AG04450 (cell line): ENCODE data around the gene DENND1B. TPM values are rescaled to one million over a fixed set of nuclear protein-coding genes. Genes with fewer than 3 reads are reported as not detected.
A peak's percentile ranks its signal among the peaks of the same experiment; 100 is the strongest.

ENCODE experiments used
- CTCF ChIA-PET: fragments of 300-600, 350-600 bp; formaldehyde crosslinking; extraction: SDS; loops from one replicate; lab custom pipeline; 2022; ENCODE audit warnings: antibody characterized with exemption, inconsistent platforms; lab: Charles Lee
- POLR2A ChIA-PET: fragments of 350-600 bp; formaldehyde crosslinking; extraction: SDS; loops from one replicate; lab custom pipeline; 2021; ENCODE audit warnings: antibody characterized with exemption, inconsistent platforms; lab: Yijun Ruan, JAX
- DNase-seq: peaks from one replicate; pipeline ENCODE4 v3.0.0-alpha.2; 2011; ENCODE audit warnings: low read depth, low spot score
- H3K27ac ChIP-seq: one replicate; pipeline ENCODE4 v1.5.1; 2012; ENCODE audit warnings: low read depth, low read length, control low read depth
- H3K27me3 ChIP-seq: one replicate; pipeline ENCODE4 v1.6.0; 2012; ENCODE audit warnings: low read length; ENCODE audit not compliant: control insufficient read depth, insufficient read depth
- H3K4me3 ChIP-seq: 2 replicates; pipeline ENCODE4 v1.5.1; 2011; ENCODE audit warnings: mild to moderate bottlenecking, low read depth, low read length, control low read depth
- H3K9me3 ChIP-seq: 2 replicates; pipeline ENCODE4 v1.5.1; 2012; ENCODE audit warnings: low read length; ENCODE audit not compliant: control insufficient read depth, insufficient read depth
- polyA plus RNA-seq: library from polyadenylated mRNA; depleted of rRNA; stranded (reverse); fragments of >200 nt; gene quantifications from 2 replicates; pipeline ENCODE4 v1.2.3, GENCODE V29; 2011
- TF ChIP-seq, protein P1 (sequence below): IDR thresholded peaks from 2 replicates; pipeline ENCODE4 v1.5.1; 2011; ENCODE audit warnings: low read depth, low read length, control low read depth, inconsistent platforms

Gene DENND1B
- polyA plus RNA-seq, 1 experiment: 17.7 TPM

DNA sequence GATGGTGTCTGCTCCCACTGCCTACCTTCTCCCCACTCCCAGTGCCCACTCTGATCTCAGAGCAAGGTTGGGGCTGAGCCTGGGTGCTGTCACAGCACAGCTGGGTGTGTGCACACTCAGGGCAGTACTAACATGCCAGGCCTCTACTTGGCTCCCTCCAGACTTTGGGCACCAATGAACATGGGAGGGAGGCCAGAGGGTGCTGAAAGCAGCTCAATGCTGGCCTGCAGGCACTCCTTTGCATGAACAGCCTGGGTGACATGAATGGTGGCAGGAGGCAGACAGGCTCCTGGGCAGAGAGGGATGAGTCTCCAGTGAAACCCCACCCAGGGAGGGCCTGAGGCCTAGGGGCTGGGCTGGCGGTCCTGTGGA, 25.8 kb upstream of the DENND1B start:
- CTCF ChIA-PET: no interaction called here
- TF ChIP-seq, protein P1, sequence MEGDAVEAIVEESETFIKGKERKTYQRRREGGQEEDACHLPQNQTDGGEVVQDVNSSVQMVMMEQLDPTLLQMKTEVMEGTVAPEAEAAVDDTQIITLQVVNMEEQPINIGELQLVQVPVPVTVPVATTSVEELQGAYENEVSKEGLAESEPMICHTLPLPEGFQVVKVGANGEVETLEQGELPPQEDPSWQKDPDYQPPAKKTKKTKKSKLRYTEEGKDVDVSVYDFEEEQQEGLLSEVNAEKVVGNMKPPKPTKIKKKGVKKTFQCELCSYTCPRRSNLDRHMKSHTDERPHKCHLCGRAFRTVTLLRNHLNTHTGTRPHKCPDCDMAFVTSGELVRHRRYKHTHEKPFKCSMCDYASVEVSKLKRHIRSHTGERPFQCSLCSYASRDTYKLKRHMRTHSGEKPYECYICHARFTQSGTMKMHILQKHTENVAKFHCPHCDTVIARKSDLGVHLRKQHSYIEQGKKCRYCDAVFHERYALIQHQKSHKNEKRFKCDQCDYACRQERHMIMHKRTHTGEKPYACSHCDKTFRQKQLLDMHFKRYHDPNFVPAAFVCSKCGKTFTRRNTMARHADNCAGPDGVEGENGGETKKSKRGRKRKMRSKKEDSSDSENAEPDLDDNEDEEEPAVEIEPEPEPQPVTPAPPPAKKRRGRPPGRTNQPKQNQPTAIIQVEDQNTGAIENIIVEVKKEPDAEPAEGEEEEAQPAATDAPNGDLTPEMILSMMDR: no peak
- no peak for DNase-seq

DNA sequence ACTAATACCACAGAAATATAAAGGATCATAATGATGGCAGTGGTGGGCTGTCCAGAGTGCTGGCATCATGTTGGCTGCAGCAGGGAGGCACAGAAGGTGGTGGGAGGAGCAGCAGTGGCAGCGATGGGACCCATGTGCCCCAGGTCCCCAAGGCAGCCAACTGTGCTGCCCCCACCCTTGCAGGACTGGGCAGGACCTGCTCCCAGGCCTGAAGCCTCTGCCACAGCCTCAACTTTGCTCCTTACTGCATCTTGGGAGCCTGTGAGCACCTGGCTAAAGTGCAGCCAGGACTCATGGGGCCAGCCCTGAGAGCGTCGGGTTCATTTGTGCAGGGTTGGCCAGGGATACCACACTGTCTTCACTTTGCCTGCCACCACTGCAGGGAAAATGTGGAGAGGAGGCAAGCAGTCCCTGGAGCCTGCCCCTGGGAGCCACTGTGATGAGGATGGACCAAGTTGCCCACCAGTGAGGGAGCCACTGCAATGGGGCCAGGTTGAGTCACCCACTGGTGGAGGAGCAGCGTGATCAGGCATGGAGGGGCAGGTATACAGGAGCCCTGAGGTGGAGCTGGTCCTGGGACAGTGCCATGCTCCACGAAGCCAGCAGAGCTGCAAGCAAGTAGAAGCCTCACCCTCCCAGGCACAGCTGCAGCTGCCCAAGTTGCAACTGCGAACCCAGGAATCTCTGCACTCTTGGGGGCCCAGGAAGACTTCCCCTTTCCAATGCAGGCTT, 25.3 kb upstream of the DENND1B start:
- peaks cover 20% of the 10 kb centered on the region for H3K9me3 ChIP-seq
- ChIA-PET CTCF (no interaction called here), POLR2A (no interaction called here)
- no peaks in the 10 kb centered on the region for H3K27me3 ChIP-seq
- H3K27ac ChIP-seq: no peak overlapping the region
- no peak overlapping the region for H3K4me3 ChIP-seq
- no peak for DNase-seq
- TF ChIP-seq, protein P1: no peak

More for the DNA sequence above, 25.8 kb upstream of the DENND1B start:
- Histone ChIP-seq H3K9me3 (peaks cover 20% of the 10 kb centered on the region), H3K4me3 (no peak overlapping the region), H3K27ac (no peak overlapping the region), H3K27me3 (no peaks in the 10 kb centered on the region)
- POLR2A ChIA-PET: no interaction called here

DNA sequence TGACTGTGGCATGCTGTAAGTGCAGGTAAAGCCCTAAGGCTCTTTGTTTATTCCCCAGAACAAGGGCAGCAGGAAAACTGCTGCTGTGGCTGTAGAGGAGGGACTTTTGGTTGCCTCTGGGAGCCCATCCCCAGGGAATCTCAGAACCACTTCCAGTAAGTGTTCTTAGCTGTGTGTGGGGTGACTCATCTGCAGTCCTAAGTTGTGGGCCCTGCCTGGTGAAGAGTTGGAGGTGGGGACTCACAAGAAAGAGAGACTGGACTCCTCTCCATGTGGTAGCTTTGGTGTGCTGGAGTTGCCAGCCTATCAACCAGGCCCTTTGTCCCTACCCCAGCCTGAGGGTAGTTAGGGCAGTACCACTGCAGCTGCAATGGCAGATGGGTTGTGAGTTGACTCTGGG, 24.0 kb upstream of the DENND1B start:
- no peaks in the 10 kb centered on the region for H3K27me3 ChIP-seq
- no peak for DNase-seq
- POLR2A ChIA-PET: no interaction called here
- H3K27ac ChIP-seq: peak overlapping the region; percentile 73
- peaks cover 20% of the 10 kb centered on the region for H3K9me3 ChIP-seq
- CTCF ChIA-PET: no interaction called here
- no peak overlapping the region for H3K4me3 ChIP-seq
- TF ChIP-seq, protein P1: no peak

DNA sequence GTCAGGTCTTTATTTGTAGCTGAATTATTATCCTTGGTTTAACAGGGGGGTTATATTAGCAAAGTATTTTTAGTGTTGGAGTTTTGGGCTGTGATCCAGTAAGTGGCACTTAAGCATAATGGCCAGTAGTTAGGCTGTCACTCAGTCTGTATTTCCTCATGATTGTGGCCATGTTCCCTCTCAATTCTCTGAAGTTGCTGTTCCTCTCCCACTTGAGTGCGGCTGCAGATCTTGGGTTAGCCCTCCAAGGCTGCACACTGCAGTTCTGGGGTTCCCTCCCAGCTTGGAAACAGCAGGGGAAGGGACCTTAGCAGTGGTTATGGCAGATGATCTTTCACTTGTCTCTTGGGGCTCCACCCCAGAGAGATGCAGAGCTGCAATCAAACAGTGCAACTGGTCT, 23.2 kb upstream of the DENND1B start:
- ChIA-PET CTCF (no interaction called here), POLR2A (no interaction called here)
- no peak overlapping the region for H3K4me3 ChIP-seq
- H3K9me3 ChIP-seq: peaks cover 20% of the 10 kb centered on the region
- TF ChIP-seq, protein P1: no peak
- DNase-seq: no peak
- no peaks in the 10 kb centered on the region for H3K27me3 ChIP-seq
- H3K27ac ChIP-seq: peak overlapping the region; percentile 73

DNA sequence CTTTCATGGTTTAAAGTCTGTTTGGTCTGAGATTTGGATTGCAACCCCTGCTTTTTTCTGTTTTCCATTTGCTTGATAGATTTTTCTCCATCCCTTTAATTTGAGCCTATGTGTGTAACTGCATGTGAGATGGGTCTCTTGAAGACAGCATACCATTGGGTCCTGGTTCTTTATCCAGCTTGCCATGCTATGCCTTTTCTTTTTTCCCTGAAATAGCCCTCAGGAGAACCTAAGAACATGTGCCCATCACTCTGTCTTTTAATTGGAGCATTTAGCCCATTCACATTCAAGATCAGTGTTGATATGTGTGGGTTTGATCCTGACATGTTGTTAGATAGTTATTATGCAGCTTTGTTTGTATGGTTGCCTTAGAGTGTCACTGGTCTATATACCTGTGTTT, 21.7 kb upstream of the DENND1B start:
- Histone ChIP-seq H3K27me3 (no peaks in the 10 kb centered on the region), H3K9me3 (peaks cover 17% of the 10 kb centered on the region), H3K27ac (no peak overlapping the region), H3K4me3 (no peak overlapping the region)
- no peak for DNase-seq
- POLR2A ChIA-PET: no interaction called here
- CTCF ChIA-PET: no interaction called here
- TF ChIP-seq, protein P1: no peak
